Activated CD4-positive, alpha-beta T cell treated with anti-CD3 and anti-CD28 coated beads for 36 hours (primary cell): Measurements from ENCODE around the gene ZNF804A. TPM values are rescaled to one million over a fixed set of nuclear protein-coding genes. Genes with fewer than 3 reads are reported as not detected.

Source experiments
- ATAC-seq: fragments of 200-7000 bp; cut with Tn5 transposase; one replicate; pipeline ENCODE4 v1.10.0; 2021; ENCODE audit warnings: mild to moderate bottlenecking, moderate library complexity
- CTCF ChIA-PET: fragments of 350-600 bp; sonication (Branson Sonifier 250); formaldehyde crosslinking; loops from one replicate; lab custom pipeline; 2021; ENCODE audit warnings: antibody characterized with exemption; lab: Charles Lee
- POLR2A ChIA-PET: fragments of 350-600 bp; sonication (Branson Sonifier 250); formaldehyde crosslinking; loops from one replicate; lab custom pipeline; 2021; ENCODE audit warnings: antibody characterized with exemption, inconsistent platforms; lab: Charles Lee
- DNase-seq: peaks from one replicate; pipeline ENCODE4 v3.0.0-alpha.2; 2020
- H3K27ac Mint-ChIP-seq: one replicate; pipeline ENCODE4 v1.8.0; 2021; ENCODE audit warnings: mixed read lengths
- H3K27me3 Mint-ChIP-seq: one replicate; pipeline ENCODE4 v1.8.0; 2021; ENCODE audit warnings: mixed read lengths
- H3K36me3 Mint-ChIP-seq: one replicate; pipeline ENCODE4 v1.8.0; 2021; ENCODE audit warnings: low read depth, mixed read lengths
- H3K4me1 Mint-ChIP-seq: one replicate; pipeline ENCODE4 v1.8.0; 2021; ENCODE audit warnings: mixed read lengths
- H3K4me3 Mint-ChIP-seq: one replicate; pipeline ENCODE4 v1.8.0; 2021; ENCODE audit warnings: mild to moderate bottlenecking, moderate library complexity, mixed read lengths
- H3K9me3 Mint-ChIP-seq: one replicate; pipeline ENCODE4 v1.8.0; 2021; ENCODE audit warnings: low read depth, mixed read lengths
- intact Hi-C, 2 experiments: fragments of 100-400 bp; cut with DNase I in 1 of 2; cut with micrococcal nuclease in 1 of 2; formaldehyde crosslinking; loops; one replicate each; pipeline versions ENCODE4 v1.14.2 to v1.15.1; 2022 to 2024; cut with DNase I, micrococcal nuclease
- total RNA-seq, 2 experiments: library from RNA; stranded (reverse); gene quantifications; one replicate each; pipeline ENCODE4 v1.2.3, GENCODE V29; 2021

ZNF804A gene
- total RNA-seq, 2 experiments from 2014 or later, result not detected

- ChIA-PET CTCF (interaction anchor here (0.6 to 1.2 kb wide), 3 partner anchors 17 to 141 kb away, joined by 3 to 5 read pairs (median 5); no protein-coding TSS in a partner anchor), POLR2A (no interaction called here)
- H3K36me3 Mint-ChIP-seq, result no peaks in the 10 kb centered on the region
- no peaks in the 10 kb centered on the region for H3K4me1 Mint-ChIP-seq
- H3K9me3 Mint-ChIP-seq, result peaks cover 13% of the 10 kb centered on the region
- intact Hi-C loops, result no loop called here
- H3K27ac Mint-ChIP-seq, result no peak overlapping the region
- DNase-seq, result no peak
- H3K4me3 Mint-ChIP-seq, result no peak overlapping the region
- no peak for ATAC-seq
- no peaks in the 10 kb centered on the region for H3K27me3 Mint-ChIP-seq
Measured at GRCh38 chr2:184611361-184612085, 13.2 kb downstream of the ZNF804A start.

- no peaks in the 10 kb centered on the region for H3K27me3 Mint-ChIP-seq
- no peak overlapping the region for H3K27ac Mint-ChIP-seq
- ATAC-seq (no peak), DNase-seq (no peak)
- H3K9me3 Mint-ChIP-seq, result peaks cover 5% of the 10 kb centered on the region
- intact Hi-C loops, result no loop called here
- H3K4me1 Mint-ChIP-seq, result no peaks in the 10 kb centered on the region
- ChIA-PET POLR2A (no interaction called here), CTCF (no interaction called here)
- no peaks in the 10 kb centered on the region for H3K36me3 Mint-ChIP-seq
- no peak overlapping the region for H3K4me3 Mint-ChIP-seq
Measured at GRCh38 chr2:184620367-184620766, 22.0 kb downstream of the ZNF804A start.

- H3K27ac Mint-ChIP-seq, result no peak overlapping the region
- no peak for DNase-seq
- H3K4me1 Mint-ChIP-seq, result no peaks in the 10 kb centered on the region
- CTCF ChIA-PET, result no interaction called here
- POLR2A ChIA-PET, result no interaction called here
- H3K36me3 Mint-ChIP-seq, result no peaks in the 10 kb centered on the region
- H3K4me3 Mint-ChIP-seq, result no peak overlapping the region
- ATAC-seq, result no peak
- no peaks in the 10 kb centered on the region for H3K9me3 Mint-ChIP-seq
- no peaks in the 10 kb centered on the region for H3K27me3 Mint-ChIP-seq
- intact Hi-C loops, result no loop called here
Measured at GRCh38 chr2:184624311-184624710, 26.0 kb downstream of the ZNF804A start.

GRCh38 chr2:184628051-184628450 is 29.7 kb downstream of the ZNF804A start:
- Mint-ChIP-seq H3K4me1 (no peaks in the 10 kb centered on the region), H3K27ac (no peak overlapping the region), H3K9me3 (no peaks in the 10 kb centered on the region), H3K36me3 (no peaks in the 10 kb centered on the region), H3K27me3 (no peaks in the 10 kb centered on the region), H3K4me3 (no peak overlapping the region)
- DNase-seq (no peak), ATAC-seq (no peak)
- intact Hi-C loops, result no loop called here
- CTCF ChIA-PET, result no interaction called here
- POLR2A ChIA-PET, result no interaction called here

- DNase-seq, result no peak
- Mint-ChIP-seq H3K4me3 (no peak overlapping the region), H3K27ac (no peak overlapping the region), H3K9me3 (no peaks in the 10 kb centered on the region), H3K4me1 (no peaks in the 10 kb centered on the region), H3K27me3 (no peaks in the 10 kb centered on the region), H3K36me3 (no peaks in the 10 kb centered on the region)
- POLR2A ChIA-PET, result no interaction called here
- CTCF ChIA-PET, result no interaction called here
- intact Hi-C loops, result no loop called here
- no peak for ATAC-seq
Measured at GRCh38 chr2:184633726-184634125, 35.4 kb downstream of the ZNF804A start.

GRCh38 chr2:184637781-184638180 is 39.5 kb downstream of the ZNF804A start:
- intact Hi-C loops, result no loop called here
- ChIA-PET POLR2A (no interaction called here), CTCF (no interaction called here)
- DNase-seq, result no peak
- Mint-ChIP-seq H3K27me3 (no peaks in the 10 kb centered on the region), H3K36me3 (no peaks in the 10 kb centered on the region), H3K9me3 (peaks cover 2% of the 10 kb centered on the region), H3K4me1 (no peaks in the 10 kb centered on the region), H3K4me3 (no peak overlapping the region), H3K27ac (no peak overlapping the region)
- ATAC-seq, result no peak

GRCh38 chr2:184644685-184645084 is 46.4 kb downstream of the ZNF804A start:
- intact Hi-C loops, result no loop called here
- ChIA-PET CTCF (no interaction called here), POLR2A (no interaction called here)
- Mint-ChIP-seq H3K9me3 (peaks cover 4% of the 10 kb centered on the region), H3K36me3 (no peaks in the 10 kb centered on the region), H3K27me3 (no peaks in the 10 kb centered on the region), H3K4me3 (no peak overlapping the region), H3K27ac (no peak overlapping the region), H3K4me1 (no peaks in the 10 kb centered on the region)
- ATAC-seq (no peak), DNase-seq (no peak)

- no peak for DNase-seq
- Mint-ChIP-seq H3K27me3 (no peaks in the 10 kb centered on the region), H3K4me1 (no peaks in the 10 kb centered on the region), H3K27ac (no peak overlapping the region), H3K9me3 (peaks cover 8% of the 10 kb centered on the region), H3K4me3 (no peak overlapping the region), H3K36me3 (no peaks in the 10 kb centered on the region)
- intact Hi-C loops, result no loop called here
- ChIA-PET POLR2A (no interaction called here), CTCF (no interaction called here)
- no peak for ATAC-seq
Measured at GRCh38 chr2:184646177-184646576, 47.8 kb downstream of the ZNF804A start.

GRCh38 chr2:184646593-184646992 is 48.3 kb downstream of the ZNF804A start:
- no peak for DNase-seq
- H3K4me3 Mint-ChIP-seq, result no peak overlapping the region
- POLR2A ChIA-PET, result no interaction called here
- no peaks in the 10 kb centered on the region for H3K4me1 Mint-ChIP-seq
- peaks cover 8% of the 10 kb centered on the region for H3K9me3 Mint-ChIP-seq
- H3K27me3 Mint-ChIP-seq, result no peaks in the 10 kb centered on the region
- CTCF ChIA-PET, result no interaction called here
- ATAC-seq, result no peak
- intact Hi-C loops, result no loop called here
- H3K36me3 Mint-ChIP-seq, result no peaks in the 10 kb centered on the region
- H3K27ac Mint-ChIP-seq, result no peak overlapping the region

- POLR2A ChIA-PET, result no interaction called here
- H3K36me3 Mint-ChIP-seq, result no peaks in the 10 kb centered on the region
Measured at GRCh38 chr2:184654945-184655344, 56.6 kb downstream of the ZNF804A start.

GRCh38 chr2:184677171-184677570 is 78.8 kb downstream of the ZNF804A start:
- Mint-ChIP-seq H3K27me3 (no peaks in the 10 kb centered on the region), H3K4me3 (no peak overlapping the region), H3K27ac (no peak overlapping the region), H3K9me3 (no peaks in the 10 kb centered on the region), H3K36me3 (no peaks in the 10 kb centered on the region), H3K4me1 (no peaks in the 10 kb centered on the region)
- ATAC-seq (no peak), DNase-seq (no peak)
- ChIA-PET POLR2A (no interaction called here), CTCF (no interaction called here)
- intact Hi-C loops, result no loop called here

More at GRCh38 chr2:184654945-184655344, 56.6 kb downstream of the ZNF804A start:
- Mint-ChIP-seq H3K27me3 (no peaks in the 10 kb centered on the region), H3K4me1 (no peaks in the 10 kb centered on the region), H3K27ac (no peak overlapping the region), H3K4me3 (no peak overlapping the region), H3K9me3 (peaks cover 8% of the 10 kb centered on the region)
- intact Hi-C loops, result no loop called here
- DNase-seq (no peak), ATAC-seq (no peak)
- CTCF ChIA-PET, result no interaction called here

- no peak overlapping the region for H3K27ac Mint-ChIP-seq
- POLR2A ChIA-PET, result no interaction called here
Measured at GRCh38 chr2:184679219-184680018, 81.1 kb downstream of the ZNF804A start.

More at GRCh38 chr2:184679219-184680018, 81.1 kb downstream of the ZNF804A start:
- Mint-ChIP-seq H3K9me3 (no peaks in the 10 kb centered on the region), H3K4me1 (no peaks in the 10 kb centered on the region), H3K4me3 (no peak overlapping the region), H3K27me3 (no peaks in the 10 kb centered on the region), H3K36me3 (no peaks in the 10 kb centered on the region)
- CTCF ChIA-PET, result interaction anchor here (0.5 to 0.6 kb wide), 2 partner anchors 12 to 321 kb away, joined by 3 read pairs; no protein-coding TSS in a partner anchor
- intact Hi-C loops, result no loop called here
- DNase-seq, result no peak
- no peak for ATAC-seq
